HG02840 (cell line): Measurements from ENCODE around the gene NUBP1.

Experiments
- ATAC-seq: cut with Tn5 transposase; IDR thresholded peaks from one replicate; pipeline ENCODE4 v1.9.1; 2021; ENCODE audit warnings: mild to moderate bottlenecking, moderate library complexity, moderate number of reproducible peaks; ENCODE audit not compliant: unreplicated experiment, low FRiP score

Gene NUBP1

DNA sequence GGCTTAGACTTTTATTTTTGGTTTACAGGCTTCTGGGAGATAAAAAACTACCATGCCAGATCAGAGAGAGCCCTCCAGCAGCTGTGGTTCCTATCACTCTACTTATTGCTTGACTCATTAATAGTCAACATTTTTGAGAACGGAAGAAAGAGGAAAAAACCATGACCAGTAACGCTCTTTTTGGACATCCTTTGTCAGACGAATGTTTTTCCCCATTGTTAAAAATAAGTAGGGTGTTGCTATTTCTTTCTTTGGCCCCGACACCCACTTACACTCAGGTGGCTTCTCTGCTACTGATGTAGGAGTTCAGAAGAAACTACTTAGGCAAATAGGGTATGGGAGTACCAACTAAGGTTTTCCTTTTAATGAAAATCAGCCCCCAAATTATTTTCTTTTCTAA is 47.4 kb downstream of the NUBP1 start:
- no peak for ATAC-seq

DNA sequence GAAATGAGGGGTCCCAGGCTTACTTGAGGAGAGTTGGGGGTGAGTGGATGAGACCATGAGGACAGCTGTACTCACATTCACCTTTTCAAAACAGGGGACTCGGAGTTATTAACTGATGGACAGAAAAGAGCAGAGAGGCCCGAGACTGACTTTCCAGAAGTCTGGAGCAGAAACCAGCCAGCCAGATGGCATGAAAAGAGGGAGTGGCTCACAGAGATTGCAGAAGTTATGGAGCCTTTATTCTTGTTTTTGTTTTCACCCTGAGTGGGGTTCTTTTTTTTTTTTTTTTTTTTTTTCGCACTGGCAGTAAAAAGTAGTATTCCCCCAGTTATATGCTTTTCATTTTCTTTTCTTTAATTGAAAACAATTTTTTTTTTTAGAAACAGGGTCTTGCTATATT is 56.1 kb downstream of the NUBP1 start:
- no peak for ATAC-seq

DNA sequence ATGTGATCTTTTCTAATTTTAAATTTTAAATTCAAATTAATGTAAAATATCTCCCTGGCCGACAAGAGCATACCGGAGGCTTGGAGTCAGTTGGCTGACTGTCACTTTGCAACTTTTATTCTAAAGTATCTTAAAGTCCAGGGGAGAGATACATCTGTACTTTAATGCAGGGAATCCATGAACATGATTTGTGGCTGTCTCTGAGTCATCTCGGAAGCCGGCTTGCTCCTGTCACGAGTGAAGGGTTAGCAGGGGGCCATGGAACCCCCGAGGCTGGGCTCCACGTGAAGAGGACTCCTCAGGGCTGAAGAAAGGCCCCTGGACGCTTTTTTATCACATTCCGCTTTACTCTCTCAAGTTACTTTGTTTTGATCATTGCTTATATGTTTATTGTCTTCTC is 61.7 kb downstream of the NUBP1 start:
- no peak for ATAC-seq

DNA sequence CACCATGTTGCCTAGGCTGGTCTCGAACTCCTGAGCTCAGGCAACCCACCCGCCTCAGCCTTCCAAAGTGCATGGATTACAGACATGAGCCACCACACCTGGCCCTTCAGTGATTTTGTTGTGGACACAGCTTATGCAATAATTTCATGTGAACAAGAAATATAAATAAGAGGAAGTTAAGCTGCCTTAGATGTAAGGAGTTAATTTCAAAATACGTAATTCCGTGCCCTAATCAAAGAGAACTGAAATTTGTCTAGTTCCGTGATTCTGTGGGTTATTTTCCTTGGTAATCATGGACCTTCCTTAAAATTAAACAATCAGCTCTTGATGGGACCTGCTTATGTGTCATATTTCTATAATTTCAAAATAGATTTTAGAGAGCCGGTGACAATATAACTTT is 63.1 kb downstream of the NUBP1 start:
- no peak for ATAC-seq

DNA sequence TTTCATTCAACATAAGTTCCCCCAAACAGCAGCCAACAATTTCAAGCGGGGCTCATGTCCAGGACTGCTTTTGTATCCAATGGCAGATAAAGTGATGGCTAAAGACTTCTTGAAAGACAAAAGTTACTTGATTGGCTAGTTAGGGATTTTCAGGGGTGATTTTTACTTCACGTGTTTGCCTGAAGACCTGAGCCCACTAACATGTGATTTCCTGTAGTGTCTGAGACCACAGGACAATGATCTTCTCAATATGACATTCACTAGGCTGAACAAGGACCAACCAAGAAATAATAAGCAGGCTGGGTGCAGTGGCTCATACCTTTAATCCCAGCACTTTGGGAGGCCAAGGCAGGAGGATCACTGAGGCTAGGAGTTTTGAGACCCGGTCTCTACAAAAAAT is 64.6 kb downstream of the NUBP1 start:
- ATAC-seq = no peak

DNA sequence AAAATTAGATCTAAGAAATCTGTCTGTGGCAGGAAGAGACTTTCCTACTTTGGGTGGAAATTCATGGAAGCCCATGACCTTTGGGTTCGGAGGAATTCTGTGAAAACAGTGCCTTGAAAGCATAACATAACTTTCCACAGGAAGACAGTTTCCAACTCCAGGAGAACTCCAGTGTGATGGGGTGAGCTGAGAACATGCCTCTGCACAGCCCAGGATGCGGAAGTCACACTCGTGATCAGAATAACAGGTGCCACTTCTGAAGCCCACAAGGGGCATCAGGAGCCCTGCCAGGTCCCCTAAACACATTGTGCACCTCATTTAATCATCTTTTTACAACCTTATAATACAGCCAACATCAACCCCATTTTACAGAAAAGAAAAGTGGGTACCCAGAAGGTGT is 65.2 kb downstream of the NUBP1 start:
- ATAC-seq = no peak

DNA sequence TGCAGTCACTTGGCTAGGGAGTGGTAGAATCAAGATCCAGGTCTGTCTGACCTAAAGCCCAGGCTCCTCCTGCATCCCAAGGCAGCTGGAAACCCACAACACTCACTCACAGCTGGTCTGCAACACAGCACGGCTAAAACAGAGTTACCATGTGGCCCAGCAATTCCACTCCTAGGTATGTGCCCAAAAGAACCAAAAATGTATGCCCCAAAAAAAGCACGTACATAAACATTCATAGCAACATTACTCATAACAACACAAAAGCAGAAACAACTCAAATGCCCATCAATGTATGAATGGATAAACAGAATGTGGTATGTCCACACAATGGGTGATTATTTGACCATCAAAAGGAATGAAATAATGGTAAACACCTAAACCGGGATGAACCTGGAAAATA is 66.1 kb downstream of the NUBP1 start:
- no peak for ATAC-seq

DNA sequence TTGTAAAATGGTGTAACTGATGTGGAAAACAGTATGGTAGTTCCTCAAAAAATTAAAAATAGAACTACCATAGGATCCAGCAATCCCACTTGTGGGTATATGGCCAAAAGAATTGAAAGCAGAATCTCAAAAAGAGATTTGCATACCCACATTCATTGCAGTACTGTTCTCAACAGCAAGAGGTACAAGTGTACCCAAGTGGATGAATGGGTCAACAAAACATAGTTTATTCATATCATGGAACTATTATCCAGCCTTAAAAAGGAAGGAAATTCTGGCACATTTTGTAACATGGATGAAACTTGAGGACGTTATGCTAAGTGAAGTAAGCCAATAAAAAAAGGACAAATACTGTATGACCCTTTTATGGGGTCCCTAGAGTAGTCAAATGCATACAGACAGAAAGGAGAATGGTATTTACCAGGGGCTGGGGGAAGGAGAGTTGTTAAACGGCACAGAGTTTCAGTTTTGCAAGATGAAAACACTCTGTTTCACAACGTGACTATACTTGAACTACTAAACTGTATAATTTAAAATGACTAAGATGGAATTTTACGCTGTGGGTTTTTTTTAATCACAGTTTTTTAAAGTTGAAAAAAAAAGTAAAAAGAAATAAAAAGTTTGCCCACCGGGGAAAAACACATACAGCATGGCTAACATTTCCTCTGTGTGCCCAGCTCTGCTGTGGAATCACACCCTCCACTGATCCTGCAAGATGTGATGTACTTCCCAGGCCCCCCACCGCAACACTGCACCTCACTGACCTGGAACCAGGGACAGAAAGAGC is 68.9 kb downstream of the NUBP1 start:
- peak; percentile 64 for ATAC-seq

DNA sequence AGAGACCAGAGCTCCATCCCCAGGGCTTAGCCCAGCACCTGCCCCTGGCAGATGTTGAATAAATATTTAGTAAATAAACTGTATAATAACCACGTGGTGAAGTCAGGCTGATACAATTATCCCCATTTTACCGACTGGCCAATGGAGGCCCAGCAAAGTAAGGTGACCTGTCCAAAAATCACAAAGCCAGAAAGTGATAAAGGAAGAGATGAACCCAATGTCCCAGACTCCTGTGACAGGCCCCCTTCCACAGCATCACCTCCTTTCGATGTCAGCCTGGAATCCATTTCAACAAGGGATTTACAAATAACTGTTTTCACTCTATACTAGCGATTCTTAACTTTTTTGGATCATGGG is 69.4 kb downstream of the NUBP1 start:
- ATAC-seq = no peak

DNA sequence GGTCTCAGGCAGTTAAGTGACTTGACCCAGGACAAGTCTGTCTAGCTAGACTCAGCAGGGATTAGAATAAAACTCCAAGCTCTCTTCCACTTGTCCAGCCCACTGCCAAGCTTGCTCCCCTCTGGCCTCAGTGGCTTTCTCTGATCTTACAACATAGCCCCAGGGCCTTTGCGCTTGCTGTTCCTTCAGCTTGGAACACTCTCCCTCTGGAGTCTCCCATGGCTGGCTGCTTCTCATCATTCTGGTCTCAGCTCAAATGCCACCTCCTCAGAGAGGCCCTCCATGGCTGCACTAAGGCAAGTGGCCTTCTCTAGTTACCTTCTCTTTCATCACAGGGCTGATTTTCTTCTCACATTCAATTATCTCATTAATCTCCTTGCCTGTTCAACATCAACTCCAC is 73.9 kb downstream of the NUBP1 start:
- no peak for ATAC-seq

DNA sequence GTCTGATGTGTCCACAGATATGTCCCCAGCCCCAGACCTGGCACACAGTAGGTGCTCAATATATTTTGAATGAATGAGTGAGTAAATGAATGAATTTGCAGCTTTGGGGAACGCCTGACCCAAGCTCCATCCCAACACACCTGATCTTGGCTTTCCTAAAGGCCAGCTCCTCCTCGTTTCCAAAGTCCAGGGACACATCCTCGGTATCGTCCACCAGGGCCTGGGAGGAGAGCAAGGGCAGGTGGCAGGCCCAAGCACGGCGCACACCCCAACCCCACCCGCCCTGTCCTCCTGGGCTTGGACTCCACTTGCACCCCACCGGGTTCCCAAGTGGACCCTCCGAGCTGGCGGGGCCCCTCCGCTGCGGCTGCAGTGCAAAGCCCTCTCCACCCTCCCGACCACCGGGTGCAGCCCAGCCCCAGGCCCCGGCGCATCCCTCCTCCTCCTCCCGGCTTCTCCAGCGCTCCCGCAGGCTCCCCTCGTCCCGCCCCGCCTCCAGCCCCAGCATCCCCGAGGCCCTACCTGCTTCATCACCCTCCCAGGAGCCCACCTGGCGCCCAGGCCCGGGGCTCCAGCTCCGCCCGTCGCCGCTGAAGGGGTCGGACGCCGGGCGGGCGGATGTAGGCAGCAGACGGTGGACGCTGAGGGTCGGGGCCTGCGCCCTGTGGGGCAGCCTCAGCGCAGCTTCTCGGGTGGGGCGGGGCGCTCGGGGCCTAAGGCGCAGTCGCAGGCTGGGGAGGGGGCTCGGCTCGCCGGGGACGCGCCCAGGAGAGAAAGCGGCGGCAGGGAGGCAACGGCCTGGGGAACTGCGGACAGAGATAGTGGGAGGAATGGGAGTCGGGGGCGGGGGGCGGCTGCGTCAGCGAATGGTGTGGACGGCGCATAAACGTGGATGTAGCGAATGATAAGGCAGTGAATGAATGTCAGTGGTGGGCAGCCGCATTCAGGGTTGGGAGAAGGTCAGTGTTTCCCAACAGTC is 74.6 kb downstream of the NUBP1 start, which contains the start of gene TVP23A:
TSS of gene TVP23A (minus strand) at position 832 of the 979 bp plus-strand sequence. CDS start at position 531, 301 bp downstream.
- no peak for ATAC-seq
